ENCODE measurements around the gene HMGN3. TPM values are rescaled to one million over a fixed set of nuclear protein-coding genes. Genes with fewer than 3 reads are reported as not detected.

HMGN3 gene
- polyA plus RNA-seq, 1 donor from 2014 or later: 121 TPM

DNA sequence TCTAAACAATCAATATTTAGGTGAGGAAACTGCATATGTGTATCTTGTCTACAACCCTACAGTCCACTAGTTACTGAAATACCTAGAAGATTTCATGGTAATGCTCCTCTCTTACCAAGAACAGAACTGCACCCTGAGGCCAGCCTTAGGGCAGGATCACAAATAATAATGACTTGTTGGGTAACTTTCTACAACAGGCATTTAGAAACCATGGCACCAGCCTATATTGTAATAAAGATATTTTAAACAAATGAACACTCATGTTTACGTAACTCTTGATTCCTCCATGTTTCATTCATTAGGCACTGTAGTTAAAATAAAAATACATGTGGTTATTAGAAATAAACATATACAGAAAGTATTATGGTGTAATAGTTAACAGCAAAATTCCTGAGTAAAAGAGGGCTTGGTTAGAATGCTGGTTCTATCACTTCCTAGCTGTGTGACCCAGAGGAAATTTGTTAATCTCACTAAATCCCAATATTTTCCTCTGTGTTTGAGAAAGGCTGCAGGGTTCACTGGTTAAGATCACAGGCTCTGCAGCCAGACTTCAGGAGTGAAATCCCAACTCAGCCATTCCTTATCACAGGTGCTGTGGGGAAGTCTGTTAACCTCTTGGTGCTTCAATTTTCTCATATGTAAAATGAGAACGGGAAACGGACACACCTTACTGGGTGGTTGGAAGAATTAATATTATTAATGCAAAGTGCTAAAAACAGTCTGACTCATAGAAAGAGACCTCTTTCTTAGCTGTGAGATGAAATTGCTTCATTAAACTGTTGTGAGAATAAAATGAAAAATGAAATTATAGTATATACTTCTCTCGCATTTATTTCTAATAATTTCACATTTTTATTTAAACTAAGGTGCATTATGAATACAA lies 8.5 kb downstream of the HMGN3 start:
- no peak overlapping the region for H3K27ac ChIP-seq (ENCODE audit: low read length)
- no peaks in the 10 kb centered on the region for H3K9me2 ChIP-seq (ENCODE audit: insufficient read depth, low read length)
- H3K79me2 ChIP-seq (replicated peaks; ENCODE audit: insufficient read depth, low read length): peaks cover 69% of the 10 kb centered on the region
- no peak overlapping the region for H3K4me3 ChIP-seq (ENCODE audit: low read length)
- no peaks in the 10 kb centered on the region for H3K27me3 ChIP-seq (ENCODE audit: insufficient read depth, low read depth, low read length)
- no peak for TF ChIP-seq RAD21 (conservative IDR thresholded peaks at IDR 0.05)
- TF ChIP-seq SMC3 (conservative IDR thresholded peaks at IDR 0.05; ENCODE audit: poor library complexity): no peak
- no peak for TF ChIP-seq MXI1 (conservative IDR thresholded peaks at IDR 0.05; ENCODE audit: poor library complexity, severe bottlenecking)
- no peak for TF ChIP-seq EZH2 (IDR thresholded peaks at IDR 0.05; ENCODE audit: borderline replicate concordance, insufficient read depth, low read length, poor library complexity, severe bottlenecking)
- TF ChIP-seq, protein P1, sequence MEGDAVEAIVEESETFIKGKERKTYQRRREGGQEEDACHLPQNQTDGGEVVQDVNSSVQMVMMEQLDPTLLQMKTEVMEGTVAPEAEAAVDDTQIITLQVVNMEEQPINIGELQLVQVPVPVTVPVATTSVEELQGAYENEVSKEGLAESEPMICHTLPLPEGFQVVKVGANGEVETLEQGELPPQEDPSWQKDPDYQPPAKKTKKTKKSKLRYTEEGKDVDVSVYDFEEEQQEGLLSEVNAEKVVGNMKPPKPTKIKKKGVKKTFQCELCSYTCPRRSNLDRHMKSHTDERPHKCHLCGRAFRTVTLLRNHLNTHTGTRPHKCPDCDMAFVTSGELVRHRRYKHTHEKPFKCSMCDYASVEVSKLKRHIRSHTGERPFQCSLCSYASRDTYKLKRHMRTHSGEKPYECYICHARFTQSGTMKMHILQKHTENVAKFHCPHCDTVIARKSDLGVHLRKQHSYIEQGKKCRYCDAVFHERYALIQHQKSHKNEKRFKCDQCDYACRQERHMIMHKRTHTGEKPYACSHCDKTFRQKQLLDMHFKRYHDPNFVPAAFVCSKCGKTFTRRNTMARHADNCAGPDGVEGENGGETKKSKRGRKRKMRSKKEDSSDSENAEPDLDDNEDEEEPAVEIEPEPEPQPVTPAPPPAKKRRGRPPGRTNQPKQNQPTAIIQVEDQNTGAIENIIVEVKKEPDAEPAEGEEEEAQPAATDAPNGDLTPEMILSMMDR (IDR thresholded peaks at IDR 0.05; ENCODE audit: poor library complexity, severe bottlenecking): no peak
- TF ChIP-seq EP300 (conservative IDR thresholded peaks at IDR 0.05; ENCODE audit: poor library complexity, severe bottlenecking): no peak
- TF ChIP-seq TAF1 (IDR thresholded peaks at IDR 0.05; ENCODE audit: low read depth): no peak
- TF ChIP-seq, protein P2, sequence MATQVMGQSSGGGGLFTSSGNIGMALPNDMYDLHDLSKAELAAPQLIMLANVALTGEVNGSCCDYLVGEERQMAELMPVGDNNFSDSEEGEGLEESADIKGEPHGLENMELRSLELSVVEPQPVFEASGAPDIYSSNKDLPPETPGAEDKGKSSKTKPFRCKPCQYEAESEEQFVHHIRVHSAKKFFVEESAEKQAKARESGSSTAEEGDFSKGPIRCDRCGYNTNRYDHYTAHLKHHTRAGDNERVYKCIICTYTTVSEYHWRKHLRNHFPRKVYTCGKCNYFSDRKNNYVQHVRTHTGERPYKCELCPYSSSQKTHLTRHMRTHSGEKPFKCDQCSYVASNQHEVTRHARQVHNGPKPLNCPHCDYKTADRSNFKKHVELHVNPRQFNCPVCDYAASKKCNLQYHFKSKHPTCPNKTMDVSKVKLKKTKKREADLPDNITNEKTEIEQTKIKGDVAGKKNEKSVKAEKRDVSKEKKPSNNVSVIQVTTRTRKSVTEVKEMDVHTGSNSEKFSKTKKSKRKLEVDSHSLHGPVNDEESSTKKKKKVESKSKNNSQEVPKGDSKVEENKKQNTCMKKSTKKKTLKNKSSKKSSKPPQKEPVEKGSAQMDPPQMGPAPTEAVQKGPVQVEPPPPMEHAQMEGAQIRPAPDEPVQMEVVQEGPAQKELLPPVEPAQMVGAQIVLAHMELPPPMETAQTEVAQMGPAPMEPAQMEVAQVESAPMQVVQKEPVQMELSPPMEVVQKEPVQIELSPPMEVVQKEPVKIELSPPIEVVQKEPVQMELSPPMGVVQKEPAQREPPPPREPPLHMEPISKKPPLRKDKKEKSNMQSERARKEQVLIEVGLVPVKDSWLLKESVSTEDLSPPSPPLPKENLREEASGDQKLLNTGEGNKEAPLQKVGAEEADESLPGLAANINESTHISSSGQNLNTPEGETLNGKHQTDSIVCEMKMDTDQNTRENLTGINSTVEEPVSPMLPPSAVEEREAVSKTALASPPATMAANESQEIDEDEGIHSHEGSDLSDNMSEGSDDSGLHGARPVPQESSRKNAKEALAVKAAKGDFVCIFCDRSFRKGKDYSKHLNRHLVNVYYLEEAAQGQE (IDR thresholded peaks at IDR 0.05; ENCODE audit: borderline replicate concordance): no peak
- TF ChIP-seq POLR2AphosphoS5 (IDR thresholded peaks at IDR 0.05): no peak
- H3K9me3 ChIP-seq (ENCODE audit: low read length): no peaks in the 10 kb centered on the region
- no peaks in the 10 kb centered on the region for H3K36me3 ChIP-seq (ENCODE audit: insufficient read depth, low read length)
- H4K20me1 ChIP-seq (ENCODE audit: insufficient read depth): no peaks in the 10 kb centered on the region
- H2AFZ ChIP-seq (ENCODE audit: low read depth, low read length): no peak overlapping the region
- no peak overlapping the region for H3K4me2 ChIP-seq (ENCODE audit: low read length)
- H3F3A ChIP-seq (ENCODE audit: insufficient read depth, low read length, poor library complexity, severe bottlenecking): no peaks in the 10 kb centered on the region
- no peak overlapping the region for H3K9ac ChIP-seq (ENCODE audit: low read length)

DNA sequence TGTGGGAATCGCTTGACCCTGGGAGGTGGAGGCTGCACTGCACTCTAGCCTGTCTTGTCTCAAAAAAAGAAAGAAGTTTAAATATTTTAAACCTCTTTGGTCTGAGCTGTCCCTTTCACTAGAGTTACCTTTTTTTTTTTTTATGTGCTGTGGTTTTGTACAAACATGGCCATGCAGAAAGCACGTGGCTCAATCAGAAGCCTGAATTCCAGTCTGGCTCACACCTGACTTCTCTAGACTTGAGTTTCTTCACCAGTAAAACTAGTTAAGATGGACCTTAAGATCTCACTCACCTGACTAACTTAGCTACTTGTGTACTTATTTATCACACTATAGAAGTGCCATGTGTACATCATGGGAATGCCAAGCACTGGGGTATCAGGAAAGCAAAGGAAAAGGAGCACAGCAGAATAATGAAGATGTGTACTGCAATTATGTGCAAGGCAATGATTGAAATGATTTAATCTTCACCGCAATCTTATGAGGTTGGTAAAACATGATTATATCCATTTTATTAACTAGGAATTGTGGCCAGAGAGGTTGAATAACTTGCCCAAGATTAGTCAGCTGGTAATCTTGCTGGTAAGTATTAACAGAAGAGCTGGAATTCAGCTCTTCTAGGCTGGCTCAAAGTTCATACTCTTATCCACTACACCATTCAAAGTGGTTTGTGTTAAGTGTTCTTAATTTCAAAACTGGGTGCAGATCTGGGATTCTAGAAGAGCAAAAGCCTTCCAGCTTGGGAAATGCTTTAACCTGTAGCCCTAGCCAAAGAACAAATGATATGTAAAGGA lies 10.7 kb downstream of the HMGN3 start:
- no peak overlapping the region for H3K27ac ChIP-seq (ENCODE audit: low read length)
- H3K9me2 ChIP-seq (ENCODE audit: insufficient read depth, low read length): no peaks in the 10 kb centered on the region
- H3K9ac ChIP-seq (ENCODE audit: low read length): no peak overlapping the region
- H3K4me2 ChIP-seq (ENCODE audit: low read length): no peak overlapping the region
- H3K36me3 ChIP-seq (ENCODE audit: insufficient read depth, low read length): no peaks in the 10 kb centered on the region
- no peak overlapping the region for H2AFZ ChIP-seq (ENCODE audit: low read depth, low read length)
- no peaks in the 10 kb centered on the region for H3K27me3 ChIP-seq (ENCODE audit: insufficient read depth, low read depth, low read length)
- H3K9me3 ChIP-seq (ENCODE audit: low read length): no peaks in the 10 kb centered on the region
- TF ChIP-seq TAF1 (IDR thresholded peaks at IDR 0.05; ENCODE audit: low read depth) (no peak), MXI1 (conservative IDR thresholded peaks at IDR 0.05; ENCODE audit: poor library complexity, severe bottlenecking) (no peak), EP300 (conservative IDR thresholded peaks at IDR 0.05; ENCODE audit: poor library complexity, severe bottlenecking) (no peak), EZH2 (IDR thresholded peaks at IDR 0.05; ENCODE audit: borderline replicate concordance, insufficient read depth, low read length, poor library complexity, severe bottlenecking) (no peak), POLR2AphosphoS5 (IDR thresholded peaks at IDR 0.05) (no peak), RAD21 (conservative IDR thresholded peaks at IDR 0.05) (no peak), SMC3 (conservative IDR thresholded peaks at IDR 0.05; ENCODE audit: poor library complexity) (no peak)
- TF ChIP-seq, protein P1 (IDR thresholded peaks at IDR 0.05; ENCODE audit: poor library complexity, severe bottlenecking): no peak
- TF ChIP-seq, protein P2 (IDR thresholded peaks at IDR 0.05; ENCODE audit: borderline replicate concordance): no peak
- no peaks in the 10 kb centered on the region for H4K20me1 ChIP-seq (ENCODE audit: insufficient read depth)
- H3K79me2 ChIP-seq (replicated peaks; ENCODE audit: insufficient read depth, low read length): peaks cover 61% of the 10 kb centered on the region
- no peaks in the 10 kb centered on the region for H3F3A ChIP-seq (ENCODE audit: insufficient read depth, low read length, poor library complexity, severe bottlenecking)
- no peak overlapping the region for H3K4me3 ChIP-seq (ENCODE audit: low read length)
